NOMO-1 (cell line): Measurements from ENCODE around the gene SAGE1.
"Not testable (repeated sequence)": the region's sequence is repeated elsewhere in the genome, so short reads cannot be mapped to it uniquely, and the experiment has no call there.

Experiments
- DNase-seq, 2 experiments: peaks; one replicate each; lab custom pipeline; 2025; ENCODE audit not compliant: unreplicated experiment in 2 of 2; lab: John Stamatoyannopoulos, UW

The SAGE1 gene, protein sequence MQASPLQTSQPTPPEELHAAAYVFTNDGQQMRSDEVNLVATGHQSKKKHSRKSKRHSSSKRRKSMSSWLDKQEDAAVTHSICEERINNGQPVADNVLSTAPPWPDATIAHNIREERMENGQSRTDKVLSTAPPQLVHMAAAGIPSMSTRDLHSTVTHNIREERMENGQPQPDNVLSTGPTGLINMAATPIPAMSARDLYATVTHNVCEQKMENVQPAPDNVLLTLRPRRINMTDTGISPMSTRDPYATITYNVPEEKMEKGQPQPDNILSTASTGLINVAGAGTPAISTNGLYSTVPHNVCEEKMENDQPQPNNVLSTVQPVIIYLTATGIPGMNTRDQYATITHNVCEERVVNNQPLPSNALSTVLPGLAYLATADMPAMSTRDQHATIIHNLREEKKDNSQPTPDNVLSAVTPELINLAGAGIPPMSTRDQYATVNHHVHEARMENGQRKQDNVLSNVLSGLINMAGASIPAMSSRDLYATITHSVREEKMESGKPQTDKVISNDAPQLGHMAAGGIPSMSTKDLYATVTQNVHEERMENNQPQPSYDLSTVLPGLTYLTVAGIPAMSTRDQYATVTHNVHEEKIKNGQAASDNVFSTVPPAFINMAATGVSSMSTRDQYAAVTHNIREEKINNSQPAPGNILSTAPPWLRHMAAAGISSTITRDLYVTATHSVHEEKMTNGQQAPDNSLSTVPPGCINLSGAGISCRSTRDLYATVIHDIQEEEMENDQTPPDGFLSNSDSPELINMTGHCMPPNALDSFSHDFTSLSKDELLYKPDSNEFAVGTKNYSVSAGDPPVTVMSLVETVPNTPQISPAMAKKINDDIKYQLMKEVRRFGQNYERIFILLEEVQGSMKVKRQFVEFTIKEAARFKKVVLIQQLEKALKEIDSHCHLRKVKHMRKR

GRCh38 chrX:135893294-135893817 lies at the start of gene SAGE1, which contains the start of gene CT45A10:
SAGE1 (plus strand) TSS chrX:135893716; CDS start chrX:135896243, 2,527 bp downstream.
CT45A10 (minus strand) TSS chrX:135893444; CDS start chrX:135885344, 8,100 bp downstream.
- no peak for DNase-seq

GRCh38 chrX:135854438-135854837 lies 39.1 kb upstream of the SAGE1 start, which contains the start of gene CT45A8:
CT45A8 (minus strand) TSS chrX:135854538; CDS start chrX:135850783, 3,755 bp downstream.
- DNase-seq = not testable (repeated sequence)

- not testable (repeated sequence) for DNase-seq
Observed at GRCh38 chrX:135871712-135872111, 21.8 kb upstream of the SAGE1 start, which contains the start of gene CT45A9. CT45A9 (minus strand) TSS chrX:135871812; CDS start chrX:135868061, 3,751 bp downstream.

DNA sequence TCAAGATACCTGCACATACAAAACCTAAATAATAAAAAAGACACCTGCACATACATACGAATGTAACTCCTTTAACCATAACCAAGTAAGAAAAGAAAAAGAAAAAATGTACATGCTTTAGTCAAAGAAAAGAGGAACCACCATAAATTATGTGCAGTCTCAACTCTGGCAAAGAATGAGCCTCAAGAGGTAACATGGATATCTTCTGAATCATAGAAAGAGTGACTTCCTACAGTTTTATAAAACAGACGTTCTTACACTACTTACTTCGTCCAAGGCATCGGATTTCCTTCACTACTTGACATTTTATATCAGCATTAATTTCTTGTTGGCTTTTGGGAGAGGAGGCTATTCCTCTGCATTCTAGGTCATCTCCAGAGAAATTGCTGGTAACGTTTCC lies 10.8 kb upstream of the SAGE1 start:
- DNase-seq = not testable (repeated sequence)

DNA sequence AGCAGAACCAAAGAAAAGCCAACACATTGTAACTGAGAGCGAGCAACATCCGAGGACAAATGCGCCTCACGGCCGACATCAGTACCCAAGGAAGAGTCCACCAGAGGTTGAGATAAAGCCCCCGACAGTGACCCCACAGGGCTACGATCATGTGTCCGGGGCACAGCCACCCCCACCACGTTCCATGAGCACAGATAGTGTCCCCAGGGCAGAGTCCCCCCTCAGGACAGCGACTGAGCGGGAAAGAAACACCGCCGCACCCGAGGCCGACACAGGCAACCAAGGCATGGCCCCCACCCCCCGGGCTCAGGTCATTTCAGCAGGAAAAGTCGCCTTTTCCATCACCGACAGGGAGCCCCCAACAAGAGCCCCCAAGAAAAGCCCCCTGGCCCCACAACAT lies 5.3 kb upstream of the SAGE1 start:
- not testable (repeated sequence) for DNase-seq

DNA sequence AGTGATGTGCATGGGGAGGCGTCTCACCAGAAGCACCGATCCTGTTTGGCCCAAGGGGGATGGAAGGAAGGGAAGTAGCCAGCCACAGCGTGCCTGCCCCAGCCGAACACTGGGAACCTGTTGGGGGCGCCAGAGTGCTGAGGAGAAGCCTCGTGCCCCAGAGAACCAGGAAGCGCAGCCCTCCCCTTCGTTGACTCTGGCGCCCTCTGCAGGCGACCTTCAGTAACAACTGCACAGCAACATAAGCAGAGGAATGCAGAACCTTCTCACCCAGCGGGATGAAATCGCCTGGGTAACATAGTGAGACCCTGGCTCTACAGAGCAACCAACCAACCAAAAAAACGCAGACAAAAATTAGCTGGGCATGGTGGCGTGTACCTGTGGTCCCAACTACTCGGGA lies 4.5 kb upstream of the SAGE1 start:
- DNase-seq = not testable (repeated sequence)

DNA sequence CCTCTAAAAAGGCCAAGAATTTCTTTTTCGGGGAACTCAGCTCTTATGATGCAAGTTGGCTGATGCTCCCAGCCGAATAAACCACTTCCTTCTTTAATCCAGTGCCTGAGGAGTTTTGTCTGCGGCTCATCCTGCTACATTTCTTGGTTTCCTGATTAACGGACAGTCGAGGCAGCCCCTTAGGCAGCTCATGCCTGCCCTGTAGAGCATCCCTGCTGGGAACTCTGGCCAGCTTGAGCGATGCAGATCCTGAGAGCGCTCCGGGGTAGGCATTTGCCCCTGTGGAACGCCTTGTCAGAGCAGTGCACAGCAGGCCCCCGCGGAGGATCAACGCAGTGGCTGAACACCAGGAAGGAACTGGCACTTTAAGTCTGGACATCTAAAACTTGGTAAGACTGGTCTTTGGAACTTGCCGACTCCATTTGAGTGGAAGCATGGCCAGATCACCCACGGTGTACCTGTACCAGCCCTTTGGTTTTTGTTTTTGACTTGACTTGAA lies 3.4 kb upstream of the SAGE1 start:
- no peak for DNase-seq

DNA sequence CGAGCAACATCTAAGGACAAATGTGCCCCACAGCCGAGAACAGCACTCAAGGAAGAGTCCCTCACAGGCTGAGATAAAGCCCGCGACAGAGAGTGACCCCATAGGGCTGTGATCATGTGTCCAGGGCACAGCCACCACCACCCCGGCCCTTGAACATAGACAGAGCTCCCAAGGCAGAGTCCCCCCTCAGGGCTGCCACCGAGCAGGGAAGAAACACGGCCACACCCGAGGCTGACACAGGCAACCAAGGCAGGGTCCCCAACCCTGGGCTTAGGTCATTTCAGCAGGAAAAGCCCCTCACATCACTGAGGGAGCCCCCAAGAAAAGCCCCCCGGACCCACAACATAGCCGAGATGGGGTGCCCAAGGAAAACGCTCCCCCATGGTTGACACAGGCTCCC lies 735 bp upstream of the SAGE1 start:
- DNase-seq = no peak

DNA sequence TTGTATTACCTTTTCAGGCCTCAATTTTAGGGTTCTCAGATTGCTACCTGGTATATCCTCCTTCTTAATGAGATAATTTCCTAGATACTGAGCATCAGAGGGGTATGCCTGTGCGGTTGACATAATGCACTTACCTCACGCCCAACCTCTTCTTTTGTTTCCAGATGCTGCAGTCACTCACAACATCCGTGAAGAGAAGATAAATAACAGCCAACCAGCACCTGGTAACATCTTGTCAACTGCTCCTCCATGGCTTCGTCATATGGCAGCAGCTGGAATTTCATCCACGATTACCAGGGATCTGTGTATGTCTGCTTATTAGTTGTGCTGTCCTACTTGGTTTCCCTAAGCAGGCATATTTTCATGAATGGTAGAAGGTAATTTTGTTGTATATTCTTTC lies 16.7 kb downstream of the SAGE1 start:
- no peak for DNase-seq

- no peak for DNase-seq
Observed at GRCh38 chrX:135914404-135914803, 20.9 kb downstream of the SAGE1 start.

- DNase-seq = not testable (repeated sequence)
Observed at GRCh38 chrX:135920516-135920915, 27.0 kb downstream of the SAGE1 start.

GRCh38 chrX:135923353-135923752 lies 29.8 kb downstream of the SAGE1 start:
- DNase-seq = no peak

GRCh38 chrX:135927897-135928296 lies 34.4 kb downstream of the SAGE1 start:
- no peak for DNase-seq

GRCh38 chrX:135931644-135932487 lies 38.4 kb downstream of the SAGE1 start:
- DNase-seq = peak; percentile 5 to 35

DNA sequence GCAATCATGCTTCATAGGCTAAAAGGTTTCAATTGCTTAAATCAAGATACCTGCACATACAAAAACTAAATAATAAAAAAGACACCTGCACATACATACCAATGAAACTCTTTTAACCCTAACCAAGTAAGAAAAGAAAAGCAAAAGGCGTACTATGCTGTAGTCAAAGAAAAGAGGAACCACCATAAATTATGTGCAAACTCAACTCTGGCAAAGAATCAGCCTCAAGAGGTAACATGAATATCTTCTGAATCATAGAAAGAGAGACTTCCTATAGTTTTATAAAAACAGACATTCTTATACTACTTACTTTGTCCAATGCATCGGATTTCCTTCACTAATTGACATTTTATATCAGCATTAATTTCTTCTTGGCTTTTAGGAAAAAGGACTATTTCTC lies 51.0 kb downstream of the SAGE1 start:
- peak; percentile 28 to 58 for DNase-seq

GRCh38 chrX:135951291-135951690 lies 57.8 kb downstream of the SAGE1 start:
- no peak for DNase-seq
